GM10266 (cell line): Measurements from ENCODE around the gene SULT6B1.

Experiments used
- DNase-seq: peaks from one replicate; pipeline ENCODE4 v3.0.0; 2012; ENCODE audit errors: extremely low spot score
- TF ChIP-seq, protein P1 (sequence below): IDR thresholded peaks from 2 replicates; pipeline ENCODE4 v1.5.1; 2012; ENCODE audit warnings: mild to moderate bottlenecking, low read depth; ENCODE audit not compliant: control insufficient read depth, insufficient read depth; ENCODE audit errors: missing control alignments

Gene SULT6B1

DNA sequence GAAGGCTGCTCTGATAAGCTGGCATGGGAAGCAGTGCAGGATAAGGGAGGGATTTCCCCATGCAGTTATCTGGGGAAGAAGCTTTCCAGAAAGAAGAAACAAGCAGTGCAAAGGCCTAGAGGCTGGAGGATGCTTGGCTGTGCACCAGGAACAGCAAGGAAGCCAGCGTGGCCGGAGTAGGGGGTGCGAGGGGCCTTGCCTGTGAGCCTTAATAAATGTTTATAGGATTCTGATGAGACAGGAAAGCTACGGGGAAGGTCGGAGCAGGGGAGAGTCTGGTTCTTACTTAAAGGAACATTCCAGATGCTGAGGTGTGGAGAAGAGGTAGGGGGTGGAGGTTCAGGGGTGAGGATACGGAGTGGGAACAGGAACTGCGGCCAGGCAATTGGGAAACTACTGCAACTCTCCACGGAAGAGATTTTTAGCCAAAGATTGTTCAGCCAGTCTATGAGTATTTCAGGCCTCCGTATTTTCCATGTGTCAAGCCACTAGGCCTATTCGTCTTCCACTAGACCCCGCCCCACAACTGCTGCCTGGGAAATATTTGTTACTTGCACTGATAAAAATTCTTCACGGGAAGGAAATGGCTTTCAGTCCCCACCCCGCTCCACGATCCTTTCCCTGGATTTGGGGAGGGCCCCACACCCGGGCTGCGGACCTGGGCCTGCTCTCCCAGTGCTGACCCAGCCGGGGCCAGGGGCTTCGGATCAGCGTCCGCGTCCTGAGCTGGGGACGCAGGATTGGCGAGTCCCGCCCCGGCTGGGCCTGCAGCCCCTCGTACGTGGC is 32.2 kb downstream of the SULT6B1 start:
- TF ChIP-seq, protein P1, sequence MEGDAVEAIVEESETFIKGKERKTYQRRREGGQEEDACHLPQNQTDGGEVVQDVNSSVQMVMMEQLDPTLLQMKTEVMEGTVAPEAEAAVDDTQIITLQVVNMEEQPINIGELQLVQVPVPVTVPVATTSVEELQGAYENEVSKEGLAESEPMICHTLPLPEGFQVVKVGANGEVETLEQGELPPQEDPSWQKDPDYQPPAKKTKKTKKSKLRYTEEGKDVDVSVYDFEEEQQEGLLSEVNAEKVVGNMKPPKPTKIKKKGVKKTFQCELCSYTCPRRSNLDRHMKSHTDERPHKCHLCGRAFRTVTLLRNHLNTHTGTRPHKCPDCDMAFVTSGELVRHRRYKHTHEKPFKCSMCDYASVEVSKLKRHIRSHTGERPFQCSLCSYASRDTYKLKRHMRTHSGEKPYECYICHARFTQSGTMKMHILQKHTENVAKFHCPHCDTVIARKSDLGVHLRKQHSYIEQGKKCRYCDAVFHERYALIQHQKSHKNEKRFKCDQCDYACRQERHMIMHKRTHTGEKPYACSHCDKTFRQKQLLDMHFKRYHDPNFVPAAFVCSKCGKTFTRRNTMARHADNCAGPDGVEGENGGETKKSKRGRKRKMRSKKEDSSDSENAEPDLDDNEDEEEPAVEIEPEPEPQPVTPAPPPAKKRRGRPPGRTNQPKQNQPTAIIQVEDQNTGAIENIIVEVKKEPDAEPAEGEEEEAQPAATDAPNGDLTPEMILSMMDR: no peak
- DNase-seq: peak; percentile 63

DNA sequence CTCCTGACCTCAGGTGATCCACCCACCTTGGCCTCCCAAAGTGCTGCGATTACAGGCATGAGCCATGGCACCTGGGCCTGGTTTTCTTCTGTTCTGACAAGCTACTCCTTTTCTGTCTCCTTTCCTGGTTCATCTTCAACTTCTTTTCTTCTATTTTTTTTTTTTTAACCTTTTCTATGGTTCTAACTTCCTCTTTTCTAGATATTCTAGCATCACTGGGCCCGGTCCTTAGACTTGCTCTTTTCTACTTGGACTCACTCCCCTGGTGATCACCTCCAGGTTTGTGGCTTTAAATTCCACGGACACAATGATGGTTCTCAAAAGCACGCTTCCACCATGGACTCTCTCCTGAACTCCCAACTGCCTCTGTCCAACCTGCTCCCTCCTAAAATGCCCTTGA is 33.7 kb downstream of the SULT6B1 start:
- TF ChIP-seq, protein P1: no peak
- DNase-seq: peak; percentile 42

DNA sequence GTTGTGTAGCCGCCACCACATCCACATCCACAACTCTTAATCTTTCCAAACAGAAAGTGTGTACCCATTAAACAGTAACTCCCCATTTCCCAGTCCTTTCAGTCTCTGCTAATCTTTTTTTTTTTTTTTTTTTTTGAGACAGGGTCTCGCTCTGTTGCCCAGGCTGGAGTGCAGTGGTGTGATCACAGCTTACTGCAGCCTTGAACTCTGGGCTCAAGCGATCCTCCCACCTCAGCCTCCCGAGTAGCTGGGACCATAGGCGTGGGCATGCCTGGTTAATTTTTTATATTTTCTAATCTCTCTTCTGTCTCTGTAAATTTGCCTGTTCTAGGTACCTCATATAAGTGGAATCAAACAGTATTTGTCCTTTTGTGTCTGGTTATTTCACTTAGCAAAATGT is 35.2 kb downstream of the SULT6B1 start:
- TF ChIP-seq, protein P1: no peak

DNA sequence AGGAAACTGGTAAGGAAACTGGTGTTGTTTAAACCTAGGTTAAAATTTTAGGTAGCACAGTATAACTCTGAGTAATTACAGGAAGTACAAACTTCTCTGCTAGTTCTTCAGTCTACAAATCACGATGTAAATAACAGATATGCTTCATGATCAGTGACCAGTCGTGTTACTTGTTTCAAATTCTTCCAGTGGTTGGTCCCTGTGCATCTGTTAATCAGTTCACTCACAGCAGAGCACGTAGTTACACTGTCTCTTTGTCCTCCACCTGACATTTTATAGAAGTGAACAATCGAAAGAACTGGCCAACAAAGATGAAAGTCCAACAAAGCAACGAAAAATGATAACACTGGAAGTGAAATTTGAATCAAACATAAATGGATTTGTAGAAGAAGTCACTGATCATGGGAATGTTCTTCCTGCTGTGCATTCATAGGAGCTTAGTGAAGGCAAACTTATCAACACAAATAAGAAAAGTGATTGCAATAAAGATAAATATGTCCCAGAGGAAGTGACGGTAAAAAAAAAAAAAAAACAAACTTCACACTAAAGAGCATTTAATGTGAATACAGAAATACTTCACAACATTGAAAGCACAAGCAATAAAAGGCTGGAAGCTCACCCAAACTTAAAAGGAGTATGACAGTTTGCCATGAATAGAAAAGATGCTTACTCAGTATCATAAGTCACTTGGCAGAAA is 38.7 kb downstream of the SULT6B1 start:
- no peak for DNase-seq
- TF ChIP-seq, protein P1: no peak

More for the DNA sequence above, 35.2 kb downstream of the SULT6B1 start:
- DNase-seq: no peak

DNA sequence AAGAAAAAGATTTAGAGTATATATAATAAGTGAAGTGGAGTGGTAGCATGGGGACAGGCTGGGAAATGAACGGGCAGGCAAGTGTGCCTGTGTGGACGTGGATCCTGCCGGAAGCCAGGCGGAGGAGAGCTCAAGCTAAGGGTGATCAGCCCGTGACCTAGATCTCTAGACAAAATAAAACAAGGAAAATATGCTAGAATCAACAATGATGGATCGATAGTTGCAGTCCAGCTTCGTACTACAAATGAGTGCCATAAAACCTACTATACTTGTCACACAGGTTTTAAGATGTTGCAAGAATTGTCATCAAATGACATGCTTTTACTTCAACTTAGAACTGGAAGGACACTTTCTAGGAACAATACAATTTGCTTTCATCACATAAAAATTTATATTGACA is 40.1 kb downstream of the SULT6B1 start:
- no peak for DNase-seq
- TF ChIP-seq, protein P1: no peak

DNA sequence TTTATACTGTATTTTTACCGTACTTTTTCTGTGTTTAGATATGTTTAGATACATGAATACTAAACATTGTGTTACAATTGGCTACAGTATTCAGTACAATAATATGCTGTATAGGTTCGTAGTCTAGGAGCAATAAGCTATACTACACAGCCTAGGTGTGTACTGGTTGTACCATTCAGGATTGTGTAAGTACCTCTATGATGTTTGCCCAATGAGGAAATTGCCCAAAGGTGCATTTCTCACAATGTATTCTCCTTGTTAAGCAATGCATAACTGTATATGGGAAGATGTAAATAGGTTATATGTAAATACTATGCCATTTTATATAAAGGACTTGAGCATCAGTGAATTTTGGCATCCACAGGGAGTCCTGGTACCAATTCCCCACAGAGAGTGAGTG is 42.4 kb downstream of the SULT6B1 start:
- TF ChIP-seq, protein P1: no peak
- DNase-seq: no peak

DNA sequence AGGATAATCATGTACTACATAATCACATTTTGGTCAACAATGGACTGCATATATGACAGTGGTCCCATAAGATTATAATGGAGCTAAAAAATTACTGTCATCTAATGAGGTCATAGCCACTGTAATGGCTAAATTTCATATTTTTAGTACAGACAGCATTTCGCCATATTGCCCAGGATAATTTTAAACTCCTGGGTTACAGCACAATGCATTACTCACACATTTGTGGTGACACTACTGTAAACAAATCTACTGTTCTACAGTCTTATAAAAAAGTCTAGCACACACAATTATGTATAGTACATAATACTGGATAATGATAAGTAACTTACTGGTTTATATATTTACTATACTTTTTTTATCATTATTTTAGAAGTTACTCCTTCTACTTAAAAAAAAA is 44.5 kb downstream of the SULT6B1 start:
- TF ChIP-seq, protein P1: no peak
- no peak for DNase-seq
